Measurements from ENCODE around the gene PRRT1B.

PRRT1B gene

GRCh38 chr9:131554087-131554842 is 8.9 kb downstream of the PRRT1B start:
- no peak for DNase-seq

GRCh38 chr9:131554843-131555351 is 9.6 kb downstream of the PRRT1B start:
- DNase-seq: no peak

GRCh38 chr9:131555841-131556673 is 10.7 kb downstream of the PRRT1B start:
- no peak for DNase-seq

- DNase-seq: no peak
Observed at GRCh38 chr9:131557855-131558548, 12.7 kb downstream of the PRRT1B start.

GRCh38 chr9:131559421-131560000 is 14.2 kb downstream of the PRRT1B start:
- DNase-seq: no peak

GRCh38 chr9:131562032-131562959 is 17.0 kb downstream of the PRRT1B start:
- no peak for DNase-seq

GRCh38 chr9:131565369-131565768 is 20.0 kb downstream of the PRRT1B start:
- DNase-seq: no peak

- DNase-seq: no peak
Observed at GRCh38 chr9:131566158-131566557, 20.8 kb downstream of the PRRT1B start.

GRCh38 chr9:131567910-131568309 is 22.6 kb downstream of the PRRT1B start:
- DNase-seq: no peak

- no peak for DNase-seq
Observed at GRCh38 chr9:131574730-131575640, 29.7 kb downstream of the PRRT1B start.

- no peak for DNase-seq
Observed at GRCh38 chr9:131575946-131576853, 30.9 kb downstream of the PRRT1B start.

GRCh38 chr9:131577005-131578000 is 32.0 kb downstream of the PRRT1B start:
- DNase-seq: no peak

- DNase-seq: no peak
Observed at GRCh38 chr9:131578021-131578420, 32.7 kb downstream of the PRRT1B start.

GRCh38 chr9:131578731-131579504 is 33.6 kb downstream of the PRRT1B start:
- peak; percentile 19 for DNase-seq

- DNase-seq: no peak
Observed at GRCh38 chr9:131579789-131580211, 34.5 kb downstream of the PRRT1B start.

- DNase-seq: no peak
Observed at GRCh38 chr9:131580358-131580757, 35.0 kb downstream of the PRRT1B start.

- no peak for DNase-seq
Observed at GRCh38 chr9:131582056-131582455, 36.7 kb downstream of the PRRT1B start.
